Endodermal cell (in vitro differentiated cells): ENCODE data around the gene IFNL2. TPM values are rescaled to one million over a fixed set of nuclear protein-coding genes. Genes with fewer than 3 reads are reported as not detected.

Experiments used
- DNase-seq: peaks from one replicate; pipeline ENCODE4 v3.0.0-alpha.2; 2017
- H3K27ac ChIP-seq: 2 replicates; pipeline ENCODE4 v1.5.1; 2013; ENCODE audit warnings: mild to moderate bottlenecking, low read depth, low read length, moderate library complexity
- H3K27me3 ChIP-seq: 2 replicates; pipeline ENCODE4 v1.6.1; 2013; ENCODE audit warnings: mild to moderate bottlenecking, low read length, moderate library complexity; ENCODE audit not compliant: insufficient read depth, control insufficient read depth, poor library complexity, severe bottlenecking
- H3K36me3 ChIP-seq: 2 replicates; pipeline ENCODE4 v1.7.0; 2013; ENCODE audit warnings: mild to moderate bottlenecking, low read length, moderate library complexity; ENCODE audit not compliant: control insufficient read depth, insufficient read depth
- H3K4me1 ChIP-seq: one replicate; pipeline ENCODE4 v1.7.0; 2013; ENCODE audit warnings: low read length; ENCODE audit not compliant: control insufficient read depth, insufficient read depth
- H3K4me3 ChIP-seq: 2 replicates; pipeline ENCODE4 v1.5.1; 2013; ENCODE audit warnings: mild to moderate bottlenecking, low read length, moderate library complexity
- H3K9ac ChIP-seq: 2 replicates; pipeline ENCODE4 v1.6.1; 2013; ENCODE audit warnings: mild to moderate bottlenecking, low read length, moderate library complexity; ENCODE audit not compliant: poor library complexity, severe bottlenecking; ENCODE audit errors: extremely low read depth
- H3K9me3 ChIP-seq: 2 replicates; pipeline ENCODE4 v1.6.1; 2013; ENCODE audit warnings: mild to moderate bottlenecking, low read length, moderate library complexity; ENCODE audit not compliant: control insufficient read depth
- H3K27ac Mint-ChIP-seq: 2 replicates; pipeline ENCODE4 v1.8.0; 2020; ENCODE audit warnings: mixed read lengths
- H3K27me3 Mint-ChIP-seq: 2 replicates; pipeline ENCODE4 v1.8.0; 2021; ENCODE audit warnings: mild to moderate bottlenecking, mixed read lengths; ENCODE audit not compliant: insufficient read depth
- H3K36me3 Mint-ChIP-seq: 2 replicates; pipeline ENCODE4 v1.8.0; 2020; ENCODE audit warnings: low read depth, mixed read lengths
- H3K4me1 Mint-ChIP-seq: 2 replicates; pipeline ENCODE4 v1.8.0; 2020; ENCODE audit warnings: mixed read lengths
- H3K4me3 Mint-ChIP-seq: 2 replicates; pipeline ENCODE4 v1.8.0; 2020; ENCODE audit warnings: mild to moderate bottlenecking, moderate library complexity, mixed read lengths
- H3K9me3 Mint-ChIP-seq: 2 replicates; pipeline ENCODE4 v1.8.0; 2020; ENCODE audit warnings: mild to moderate bottlenecking, mixed read lengths
- CTCF ChIP-seq: fragments of 200-600 bp; sonication (generic); conservative IDR thresholded peaks from 2 replicates; pipeline ENCODE4 v1.5.0; 2021; ENCODE audit warnings: antibody characterized with exemption, mild to moderate bottlenecking
- WGBS, 2 experiments: methylation state at CpG; one replicate each; pipeline versions ENCODE4 v1.1.5 to v1.1.7; 2013; ENCODE audit warnings: missing lambda C conversion rate in 2 of 2, mixed read lengths in 1 of 2; ENCODE audit not compliant: insufficient coverage in 1 of 2, insufficient read length in 1 of 2; 5-methylcytosine and 5-hydroxymethylcytosine counted together
- total RNA-seq, 2 donors: library from RNA; stranded (reverse); fragmentation: NEBNext Ultra II Directional in 1 of 2; extraction: Animal tissue kit (Norgen Biotek cat#: 25700) in 1 of 2; gene quantifications; 2 replicates in 1 of 2; 3 replicates in 1 of 2; pipeline ENCODE4 v1.2.1, GENCODE V29; 2021

Gene IFNL2
- total RNA-seq, 2 donors from 2014 or later, result not detected

DNA sequence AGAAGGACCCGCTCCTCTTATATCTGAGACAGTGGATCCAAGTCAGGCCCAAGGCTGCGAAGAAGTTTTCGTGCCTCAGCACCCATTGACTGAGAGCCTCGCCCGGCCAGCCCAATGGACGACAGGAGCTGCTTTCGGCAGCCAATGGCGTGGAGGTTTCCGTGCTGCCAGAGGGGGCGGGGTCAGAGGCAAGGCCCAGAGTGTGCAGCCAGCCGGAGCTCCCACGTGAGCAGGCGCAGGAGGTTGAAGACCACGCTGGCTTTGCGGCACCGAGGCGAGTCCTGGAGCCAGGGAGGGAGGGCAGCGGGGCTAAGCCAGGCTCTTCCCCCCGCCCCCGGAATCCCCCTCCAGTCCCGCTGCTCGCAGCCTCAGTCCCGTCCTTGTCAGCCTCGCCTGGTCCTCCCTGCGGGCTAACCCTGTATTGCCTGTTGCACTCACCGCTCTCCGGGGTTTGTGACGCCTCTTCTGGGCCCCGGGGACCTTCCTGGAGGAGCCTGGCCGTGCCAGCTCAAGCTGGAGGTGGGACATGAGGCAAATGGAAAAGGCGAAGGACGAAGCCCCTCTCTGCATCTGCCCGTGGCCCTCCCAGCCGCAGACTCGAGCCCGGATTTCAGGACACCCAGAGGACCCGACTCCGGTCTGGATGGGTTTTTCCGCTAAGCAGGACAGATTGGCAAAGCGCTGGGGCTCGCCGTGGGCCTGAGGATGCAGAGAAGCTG lies 21.1 kb upstream of the IFNL2 start:
- no peaks in the 10 kb centered on the region for H3K36me3 Mint-ChIP-seq
- no peak overlapping the region for H3K4me3 Mint-ChIP-seq
- H3K36me3 ChIP-seq, result no peaks in the 10 kb centered on the region
- H3K27me3 ChIP-seq, result peaks cover 52% of the 10 kb centered on the region
- peaks cover 76% of the 10 kb centered on the region for H3K27me3 Mint-ChIP-seq
- no peak overlapping the region for H3K27ac Mint-ChIP-seq
- TF ChIP-seq CTCF, result no peak
- DNase-seq, result peak; percentile 90
- no peaks in the 10 kb centered on the region for H3K9me3 Mint-ChIP-seq
- H3K27ac ChIP-seq, result no peak overlapping the region
- H3K4me3 ChIP-seq, result no peak overlapping the region
- no peaks in the 10 kb centered on the region for H3K9me3 ChIP-seq
- WGBS, 2 experiments, result 26 to 29% methylated on average over 37 to 42 of the region's 42 CpGs
- no peak overlapping the region for H3K9ac ChIP-seq
- H3K4me1 ChIP-seq, result no peaks in the 10 kb centered on the region
- no peaks in the 10 kb centered on the region for H3K4me1 Mint-ChIP-seq

DNA sequence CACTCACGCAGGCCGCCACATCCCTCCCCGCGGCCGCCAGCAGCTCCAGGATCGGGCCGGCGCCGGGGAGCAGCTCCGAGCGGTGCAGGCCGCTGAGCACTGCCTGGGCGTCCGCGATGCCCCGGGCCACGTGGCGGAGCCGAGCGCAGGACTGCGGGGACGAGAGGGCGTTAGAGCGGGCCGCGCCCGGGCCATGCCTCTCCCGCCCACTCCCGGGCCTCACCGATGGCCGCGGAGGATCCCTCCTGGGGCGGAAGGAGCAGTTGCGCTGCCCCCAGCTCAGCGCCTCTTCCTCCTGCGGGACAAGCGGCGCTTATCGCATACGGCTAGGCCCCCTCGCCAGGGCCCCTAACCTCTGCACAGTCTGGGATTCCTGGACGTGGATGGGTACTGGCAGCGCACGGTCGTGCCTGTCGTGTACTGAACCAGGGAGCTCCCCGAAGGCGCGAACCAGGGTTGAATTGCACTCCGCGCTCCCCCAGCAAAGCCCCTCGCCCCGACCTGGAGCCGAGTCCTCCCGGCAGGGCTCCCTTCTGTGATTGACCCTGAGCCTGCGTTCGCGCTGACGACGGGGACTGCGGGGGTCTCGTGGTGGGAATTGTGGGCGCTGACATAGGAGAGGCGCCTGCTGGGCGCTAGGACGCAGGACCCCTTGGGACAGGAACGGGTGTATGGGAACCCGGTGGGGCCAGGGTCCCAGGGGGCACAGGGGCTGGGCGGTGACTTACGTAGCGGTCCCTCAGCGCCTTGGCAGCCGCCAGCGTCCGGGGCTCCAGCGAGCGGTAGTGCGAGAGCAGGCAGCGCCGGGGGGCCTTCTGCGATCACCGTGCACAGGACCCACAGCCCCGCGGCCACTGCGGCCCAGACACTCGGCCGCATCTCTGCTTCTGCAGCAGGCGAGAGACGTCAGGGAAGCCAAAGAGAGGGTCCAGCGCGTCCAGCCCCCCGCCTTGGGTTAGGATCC lies 20.2 kb upstream of the IFNL2 start:
- no peak overlapping the region for H3K4me3 Mint-ChIP-seq
- H3K36me3 ChIP-seq, result no peaks in the 10 kb centered on the region

More for the DNA sequence above, 20.2 kb upstream of the IFNL2 start:
- H3K9me3 Mint-ChIP-seq, result no peaks in the 10 kb centered on the region
- H3K9me3 ChIP-seq, result no peaks in the 10 kb centered on the region
- H3K4me1 Mint-ChIP-seq, result no peaks in the 10 kb centered on the region
- no peak overlapping the region for H3K4me3 ChIP-seq
- peaks cover 79% of the 10 kb centered on the region for H3K27me3 Mint-ChIP-seq
- no peak overlapping the region for H3K27ac Mint-ChIP-seq
- H3K27me3 ChIP-seq, result peaks cover 52% of the 10 kb centered on the region
- no peak overlapping the region for H3K9ac ChIP-seq
- H3K27ac ChIP-seq, result no peak overlapping the region
- peak; percentile 79 for DNase-seq
- no peaks in the 10 kb centered on the region for H3K4me1 ChIP-seq
- WGBS, 2 experiments, result 18 to 24% methylated on average over 66 to 92 of the region's 92 CpGs
- TF ChIP-seq CTCF, result no peak
- no peaks in the 10 kb centered on the region for H3K36me3 Mint-ChIP-seq
